Cardiac muscle cell (in vitro differentiated cells and primary cell): Measurements from ENCODE around the gene CEP76. TPM values are rescaled to one million over a fixed set of nuclear protein-coding genes. Genes with fewer than 3 reads are reported as not detected.
"Not testable (repeated sequence)": the region's sequence is repeated elsewhere in the genome, so short reads cannot be mapped to it uniquely, and the experiment has no call there.

Experiments
- DNase-seq, 2 donors: peaks; one replicate each; pipeline versions ENCODE4 v3.0.0 to v3.0.0-alpha.2; 2010 to 2017; ENCODE audit warnings: low read depth in 1 of 2, low spot score in 1 of 2
- H3K27ac ChIP-seq: fragments of 200-600 bp; sonication (generic); 2 replicates; pipeline ENCODE4 v1.5.1; 2016
- H3K27me3 ChIP-seq: fragments of 200-600 bp; sonication (generic); 2 replicates; pipeline ENCODE4 v1.6.0; 2016; ENCODE audit warnings: control low read depth
- H3K36me3 ChIP-seq: fragments of 200-600 bp; sonication (generic); 2 replicates; pipeline ENCODE4 v1.5.1; 2016; ENCODE audit warnings: control low read depth
- H3K4me1 ChIP-seq: fragments of 200-600 bp; sonication (generic); 2 replicates; pipeline ENCODE4 v1.8.1; 2017; ENCODE audit warnings: low read depth, mild to moderate bottlenecking, mixed run types
- H3K4me3 ChIP-seq: fragments of 200-600 bp; sonication (generic); 2 replicates; pipeline ENCODE4 v1.5.1; 2016; ENCODE audit warnings: mild to moderate bottlenecking
- H3K9me3 ChIP-seq: fragments of 200-600 bp; sonication (generic); 2 replicates; pipeline ENCODE4 v1.5.1; 2017; ENCODE audit warnings: low read depth, mild to moderate bottlenecking, control low read depth
- CTCF ChIP-seq: IDR thresholded peaks from 2 replicates; pipeline ENCODE4 v1.5.1; 2012; ENCODE audit warnings: low read depth, mild to moderate bottlenecking, low read length
- polyA plus RNA-seq: library from polyadenylated mRNA; unstranded; fragments of >200 nt; fragmentation: Nextera tagmentation; extraction: Ambion mirVana; gene quantifications from 2 replicates; pipeline ENCODE4 v1.2.1, GENCODE V29; 2016
- total RNA-seq: library from RNA; depleted of rRNA; stranded (reverse); fragments of >200 nt; gene quantifications from 2 replicates; pipeline ENCODE4 v1.2.3, GENCODE V29; 2016

The CEP76 gene
- total and polyA plus RNA-seq, 2 experiments from 2014 or later = 8.2 to 13.7 TPM

GRCh38 chr18:12631831-12632477 is 70.6 kb downstream of the CEP76 start:
- Histone ChIP-seq H3K4me1 (no peaks in the 10 kb centered on the region), H3K36me3 (peaks cover 3% of the 10 kb centered on the region), H3K27ac (no peak overlapping the region), H3K9me3 (no peaks in the 10 kb centered on the region), H3K4me3 (no peak overlapping the region), H3K27me3 (no peaks in the 10 kb centered on the region)
- TF ChIP-seq CTCF = no peak
- DNase-seq = no peak

DNA sequence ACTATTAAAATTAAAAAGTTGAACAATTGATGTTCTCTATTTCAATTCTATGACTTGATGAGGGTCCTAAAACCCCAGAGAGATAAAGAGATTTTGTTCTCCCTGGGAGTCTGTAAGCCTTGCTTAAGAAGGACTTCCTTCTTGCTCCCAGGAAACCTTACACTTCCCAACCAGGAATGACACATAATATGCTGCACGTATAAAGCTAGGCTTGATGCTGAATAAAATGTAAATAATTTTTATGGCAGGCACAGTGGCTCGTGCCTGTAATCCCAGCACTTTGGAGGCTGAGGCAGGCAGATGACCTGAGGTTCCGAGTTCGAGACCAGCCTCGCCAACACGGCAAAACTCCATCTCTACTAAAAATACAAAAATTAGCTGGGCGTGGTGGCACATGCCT is 72.4 kb downstream of the CEP76 start:
- no peaks in the 10 kb centered on the region for H3K9me3 ChIP-seq

DNA sequence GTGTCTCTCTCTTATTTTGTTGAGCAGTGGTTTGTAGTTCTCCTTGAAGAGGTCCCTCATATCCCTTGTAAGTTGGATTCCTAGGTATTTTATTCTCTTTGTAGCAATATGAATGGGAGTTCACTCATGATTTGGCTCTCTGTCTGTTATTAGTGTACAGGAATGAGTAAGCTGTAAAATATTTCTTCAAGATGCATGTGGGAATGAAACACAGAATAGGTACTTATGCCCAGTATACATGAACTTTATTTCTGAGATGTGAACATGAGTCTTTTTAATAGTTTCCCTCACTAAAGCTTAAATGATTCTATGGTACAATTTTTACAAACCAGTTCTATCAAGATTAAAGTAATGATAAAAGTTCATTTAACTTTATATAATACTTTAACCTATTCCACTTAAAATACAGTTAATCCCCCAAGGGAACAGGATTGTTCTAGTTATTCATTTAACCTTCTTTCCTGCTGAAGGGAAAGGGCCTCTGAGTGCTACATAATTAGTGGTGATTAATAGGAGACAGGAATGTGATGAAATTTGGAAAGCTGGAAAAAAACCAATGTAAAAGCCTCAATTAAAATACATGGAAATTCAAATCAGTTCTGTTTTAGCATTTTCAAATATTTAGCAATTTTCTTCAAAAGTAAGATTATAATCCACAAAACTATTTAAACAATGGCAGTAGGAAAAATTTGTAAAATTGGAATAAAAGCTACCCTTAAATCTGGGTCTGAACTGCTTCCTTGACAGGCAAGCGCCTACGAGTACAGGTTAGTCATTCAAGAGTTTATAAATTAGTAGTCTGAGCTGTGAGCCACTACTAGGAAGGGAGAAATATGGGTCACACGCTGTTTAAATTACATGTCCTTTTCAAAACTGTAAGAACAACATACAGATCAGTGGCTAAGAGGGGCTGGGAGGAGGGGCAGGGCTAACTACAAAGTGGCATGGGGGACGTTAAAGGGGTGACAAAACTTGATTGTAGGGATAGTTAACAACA is 73.5 kb downstream of the CEP76 start:
- peak in 1 of 2 donors; percentile 48 for DNase-seq
- no peak overlapping the region for H3K4me3 ChIP-seq
- no peak overlapping the region for H3K27ac ChIP-seq
- H3K9me3 ChIP-seq = no peaks in the 10 kb centered on the region
- peaks cover 3% of the 10 kb centered on the region for H3K36me3 ChIP-seq
- H3K27me3 ChIP-seq = no peaks in the 10 kb centered on the region
- no peak for TF ChIP-seq CTCF
- H3K4me1 ChIP-seq = no peaks in the 10 kb centered on the region

More for the DNA sequence above, 72.4 kb downstream of the CEP76 start:
- no peak overlapping the region for H3K27ac ChIP-seq
- no peaks in the 10 kb centered on the region for H3K4me1 ChIP-seq
- peak in 1 of 2 donors; percentile 30 for DNase-seq
- peaks cover 3% of the 10 kb centered on the region for H3K36me3 ChIP-seq
- H3K27me3 ChIP-seq = no peaks in the 10 kb centered on the region
- H3K4me3 ChIP-seq = no peak overlapping the region
- TF ChIP-seq CTCF = no peak

DNA sequence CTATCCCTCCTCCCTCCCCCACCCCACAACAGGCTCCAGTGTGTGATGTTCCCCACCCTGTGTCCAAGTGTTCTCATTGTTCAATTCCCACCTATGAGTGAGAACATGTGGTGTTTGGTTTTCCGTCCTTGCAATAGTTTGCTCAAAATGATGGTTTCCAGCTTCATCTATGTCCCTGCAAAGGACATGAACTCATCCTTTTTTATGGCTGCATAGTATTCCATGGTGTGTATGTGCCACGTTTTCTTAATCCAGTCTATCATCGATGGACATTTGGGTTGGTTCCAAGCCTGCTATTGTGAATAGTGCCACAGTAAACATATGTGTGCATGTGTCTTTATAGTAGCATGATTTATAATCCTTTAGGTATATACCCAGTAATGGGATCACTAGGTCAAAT is 75.3 kb downstream of the CEP76 start:
- not testable (repeated sequence) for H3K27ac ChIP-seq, H3K4me1 ChIP-seq, H3K9me3 ChIP-seq, H3K27me3 ChIP-seq, DNase-seq, H3K36me3 ChIP-seq, H3K4me3 ChIP-seq

DNA sequence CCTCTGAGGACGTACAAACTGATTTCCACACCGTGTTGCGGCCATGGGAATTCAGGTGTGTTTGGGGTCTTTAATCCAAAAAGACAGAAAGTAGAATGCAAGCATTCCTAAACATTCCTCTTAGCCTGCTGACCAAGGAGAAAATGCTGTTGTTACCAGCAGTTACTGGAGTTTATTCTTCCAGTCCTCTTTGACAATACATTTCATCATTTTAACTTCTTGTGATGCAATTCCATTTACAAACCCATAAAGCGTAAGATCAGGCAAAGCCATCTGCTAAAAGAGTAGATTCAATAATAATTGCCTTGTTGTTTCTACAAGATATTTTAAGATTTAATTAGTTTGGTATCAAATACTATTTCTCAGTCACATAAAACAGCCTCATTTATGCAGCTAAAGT is 77.3 kb downstream of the CEP76 start:
- Histone ChIP-seq H3K36me3 (no peaks in the 10 kb centered on the region), H3K27ac (no peak overlapping the region), H3K4me3 (no peak overlapping the region), H3K9me3 (no peaks in the 10 kb centered on the region), H3K27me3 (no peaks in the 10 kb centered on the region), H3K4me1 (no peaks in the 10 kb centered on the region)
- TF ChIP-seq CTCF = no peak
- DNase-seq = peak in 1 of 2 donors; percentile 63

Other genes with a start within 250 kb of the CEP76 start
- 13.5 and 19.6 TPM in 2 replicates for gene SPIRE1, start 44.6 kb downstream of the CEP76 start, total RNA-seq
- gene SPIRE1, start 44.6 kb downstream of the CEP76 start, polyA plus RNA-seq = 17.8 and 19.7 TPM in 2 replicates
- 47.2 and 70.3 TPM in 2 replicates for gene PSMG2, start 319 bp upstream of the CEP76 start, total RNA-seq
- 82.2 and 100 TPM in 2 replicates for gene PSMG2, start 319 bp upstream of the CEP76 start, polyA plus RNA-seq
- 20.4 and 24.7 TPM in 2 replicates for gene PTPN2, start 181.5 kb upstream of the CEP76 start, total RNA-seq
- gene PTPN2, start 181.5 kb upstream of the CEP76 start, polyA plus RNA-seq = 25.4 and 29.8 TPM in 2 replicates
- 14.0 and 20.9 TPM in 2 replicates for gene SEH1L, start 245.3 kb upstream of the CEP76 start, total RNA-seq
- 30.0 and 37.3 TPM in 2 replicates for gene SEH1L, start 245.3 kb upstream of the CEP76 start, polyA plus RNA-seq